Heart right ventricle (tissue), 16 donors: ENCODE data around the gene WDR1. TPM values are rescaled to one million over a fixed set of nuclear protein-coding genes. Genes with fewer than 3 reads are reported as not detected.
A peak's percentile ranks its signal among the peaks of the same experiment; 100 is the strongest.

ENCODE experiments used
- ATAC-seq, 8 donors: fragments of 200-7000 bp; cut with Tn5 transposase; one replicate each; pipeline ENCODE4 v1.9.1; 2020; ENCODE audit warnings: mild to moderate bottlenecking in 8 of 8, moderate library complexity in 8 of 8, moderate number of reproducible peaks in 1 of 8
- DNase-seq, 2 donors: peaks; one replicate each; pipeline ENCODE4 v3.0.0-alpha.2; 2020
- H3K27ac ChIP-seq, 10 donors: fragments of 200-600 bp; sonication (generic) in 2 of 10; one replicate each; pipeline versions ENCODE4 v1.5.0 to v1.8.0; 2020 to 2022; ENCODE audit warnings: mild to moderate bottlenecking in 3 of 10
- H3K27me3 ChIP-seq, 7 donors: fragments of 200-600 bp; one replicate each; pipeline ENCODE4 v1.8.0; 2021 to 2022; ENCODE audit warnings: mild to moderate bottlenecking in 2 of 7
- H3K36me3 ChIP-seq, 9 donors: fragments of 200-600 bp; sonication (generic) in 1 of 9; one replicate each; pipeline versions ENCODE4 v1.5.0 to v1.8.0; 2020 to 2022; ENCODE audit warnings: mild to moderate bottlenecking in 2 of 9
- H3K4me1 ChIP-seq, 9 donors: fragments of 200-600 bp; sonication (generic) in 1 of 9; one replicate each; pipeline versions ENCODE4 v1.5.0 to v1.8.0; 2020 to 2022; ENCODE audit warnings: mild to moderate bottlenecking in 4 of 9
- H3K4me3 ChIP-seq, 10 donors: fragments of 200-600 bp; sonication (generic) in 2 of 10; one replicate each; pipeline versions ENCODE4 v1.5.0 to v1.8.0; 2020 to 2022; ENCODE audit warnings: mild to moderate bottlenecking in 7 of 10, moderate library complexity in 2 of 10
- H3K9me3 ChIP-seq, 11 donors: fragments of 200-600 bp in 10 of 11; sonication (generic) in 2 of 11; one replicate each; pipeline versions ENCODE4 v1.5.0 to v1.8.0; 2013 to 2022; ENCODE audit warnings: mild to moderate bottlenecking in 2 of 11, control low read depth in 1 of 11, moderate library complexity in 1 of 11
- WGBS, 2 donors: extraction: QIAGEN DNeasy Blood & Tissue Kit; methylation state at CpG; one replicate each; pipeline ENCODE4 v1.1.7; 2013; ENCODE audit warnings: inconsistent platforms in 1 of 2; 5-methylcytosine and 5-hydroxymethylcytosine counted together
- intact Hi-C, 10 donors: fragments of 100-400 bp; cut with DNase I; formaldehyde crosslinking; loops; one replicate each; pipeline versions ENCODE4 v1.11.1 to v1.14.2; 2022
- polyA plus RNA-seq, 2 donors: library from polyadenylated mRNA; stranded (reverse); fragments of 200-250 nt; gene quantifications; one replicate each; pipeline ENCODE4 v1.2.3, GENCODE V29; 2013
- total RNA-seq, 10 donors: library from RNA; stranded (reverse); fragmentation: NEBNext Ultra II Directional in 3 of 10; extraction: Animal tissue kit (Norgen Biotek cat#: 25700) in 3 of 10; gene quantifications; one replicate each; pipeline versions ENCODE4 v1.2.1 to v1.2.4, GENCODE V29; 2021 to 2023
- TF ChIP-seq, protein P1 (sequence below), 9 donors: fragments of 200-600 bp; sonication (generic) in 2 of 9; IDR thresholded peaks; one replicate each; pipeline versions ENCODE4 v1.5.0 to v1.8.0; 2021 to 2022; ENCODE audit warnings: antibody characterized with exemption in 9 of 9, mild to moderate bottlenecking in 5 of 9, moderate library complexity in 1 of 9
- donor health status: Arrhythmogenic right ventricular cardiomyopathy.
- donor health status: ischemic (EF 13 %, LVEDD 7.1; RV severe dilation, severe dysfunction).
- donor health status: healthy with polysubstance abuse.
- donor health status: DM: no; HTN: yes; CAD: no.
- donor health status: DM: no; HTN: no; CAD: no.
- donor health status: ischemic (EF 25% LVEDD 6.9; RV normal size, moderate dysfunction).
- donor health status: ischemic (EF 25% LVEDD 5.7; RV mildly dilated, moderate dysfunction).
- donor health status: healthy.
- donor health status: DM: yes; HTN: yes; CAD: no.
- donor health status: Ischemic cardiomyopathy.
- donor health status: ischemic (EF 35%, LVEDD 5.7; RV mildly dilated, moderate dysfunction).
- donor health status: nonischemic (EF 11% LVEDD 7.7; RV severe dilation, severe dysfunction).
- donor health status: DM: yes; HTN: yes; CAD: no.
- donor health status: PGD.
- donor health status: ischemic (EF 29% LVEDD 5.4; RV normal size, mild dysfunction).
- donor health status: nonischemic (EF 23%, LVEDD 6.1; RV moderate dilation, normal function).

The WDR1 gene
- total and polyA plus RNA-seq, 12 donors: 51.9 to 302 (median 177) TPM

DNA sequence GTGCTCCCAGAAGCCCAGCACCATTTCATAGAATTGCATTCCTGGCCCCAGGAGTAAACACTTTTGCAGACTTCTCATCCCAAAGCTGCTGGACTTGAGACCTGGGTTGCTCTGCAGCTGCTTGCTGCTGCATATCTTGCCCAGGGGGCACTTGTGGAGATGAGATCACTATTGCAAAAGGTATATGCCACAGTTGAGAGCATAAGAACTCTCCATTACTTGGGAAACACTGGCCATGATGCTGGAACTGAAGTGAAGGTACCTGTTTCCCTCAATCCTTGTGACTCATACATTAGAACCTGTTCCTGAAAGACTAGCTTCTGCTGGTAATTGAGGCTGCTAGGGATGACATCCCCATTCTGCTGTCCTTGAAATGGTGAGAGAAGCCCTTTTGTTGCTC, 43.1 kb upstream of the WDR1 start:
- Histone ChIP-seq H3K4me3 (no peak overlapping the region), H3K36me3 (no peaks in the 10 kb centered on the region), H3K9me3 (no peaks in the 10 kb centered on the region), H3K27ac (no peak overlapping the region), H3K27me3 (peaks cover 0 to 3% (median 0%) of the 10 kb centered on the region in 7 donors), H3K4me1 (peaks cover 0 to 14% (median 0%) of the 10 kb centered on the region in 9 donors)
- intact Hi-C loops: loop anchor here (1.0 to 5.0 kb wide), 5 partner anchors 243 to 389 kb away; no protein-coding TSS in a partner anchor
- ATAC-seq (no peak), DNase-seq (no peak)
- TF ChIP-seq, protein P1, sequence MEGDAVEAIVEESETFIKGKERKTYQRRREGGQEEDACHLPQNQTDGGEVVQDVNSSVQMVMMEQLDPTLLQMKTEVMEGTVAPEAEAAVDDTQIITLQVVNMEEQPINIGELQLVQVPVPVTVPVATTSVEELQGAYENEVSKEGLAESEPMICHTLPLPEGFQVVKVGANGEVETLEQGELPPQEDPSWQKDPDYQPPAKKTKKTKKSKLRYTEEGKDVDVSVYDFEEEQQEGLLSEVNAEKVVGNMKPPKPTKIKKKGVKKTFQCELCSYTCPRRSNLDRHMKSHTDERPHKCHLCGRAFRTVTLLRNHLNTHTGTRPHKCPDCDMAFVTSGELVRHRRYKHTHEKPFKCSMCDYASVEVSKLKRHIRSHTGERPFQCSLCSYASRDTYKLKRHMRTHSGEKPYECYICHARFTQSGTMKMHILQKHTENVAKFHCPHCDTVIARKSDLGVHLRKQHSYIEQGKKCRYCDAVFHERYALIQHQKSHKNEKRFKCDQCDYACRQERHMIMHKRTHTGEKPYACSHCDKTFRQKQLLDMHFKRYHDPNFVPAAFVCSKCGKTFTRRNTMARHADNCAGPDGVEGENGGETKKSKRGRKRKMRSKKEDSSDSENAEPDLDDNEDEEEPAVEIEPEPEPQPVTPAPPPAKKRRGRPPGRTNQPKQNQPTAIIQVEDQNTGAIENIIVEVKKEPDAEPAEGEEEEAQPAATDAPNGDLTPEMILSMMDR (IDR thresholded peaks at IDR 0.05): no peak

DNA sequence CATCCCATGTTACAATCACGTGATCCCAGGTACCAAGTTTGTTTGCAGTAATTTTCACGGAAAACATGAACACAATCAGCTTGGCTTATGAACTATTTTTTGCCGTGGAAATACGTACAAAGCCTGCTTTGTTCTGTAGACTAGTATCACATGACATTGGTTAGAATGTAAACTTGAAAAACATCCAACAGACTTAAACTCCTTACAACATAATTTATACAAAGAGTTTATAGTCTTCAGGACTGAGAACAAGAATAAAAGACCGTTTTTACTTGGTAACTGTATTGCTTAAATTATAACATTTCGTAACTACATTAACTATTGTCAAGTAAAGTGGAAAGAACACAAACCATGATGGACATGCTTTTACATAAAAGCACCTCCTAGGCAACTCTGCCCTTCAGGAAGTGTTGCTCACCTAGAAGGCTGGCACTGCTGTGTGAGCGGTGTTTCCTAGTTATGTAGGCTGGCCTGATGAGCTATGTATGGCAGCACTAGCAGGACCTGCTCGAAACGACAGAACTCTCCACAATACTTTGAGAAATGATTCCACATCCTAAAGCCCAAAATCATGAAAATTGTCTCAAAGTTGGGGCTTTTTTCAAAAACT, 41.8 kb upstream of the WDR1 start:
- no peaks in the 10 kb centered on the region for H3K36me3 ChIP-seq
- intact Hi-C loops: loop anchor here in 6 of 10 donors (2.0 to 5.0 kb wide), 3 partner anchors 244 to 390 kb away; no protein-coding TSS in a partner anchor
- TF ChIP-seq, protein P1 (IDR thresholded peaks at IDR 0.05): no peak
- H3K27ac ChIP-seq: no peak overlapping the region
- DNase-seq (no peak), ATAC-seq (no peak)
- peaks cover 0 to 8% (median 0%) of the 10 kb centered on the region in 9 donors for H3K4me1 ChIP-seq
- H3K27me3 ChIP-seq: no peaks in the 10 kb centered on the region
- no peak overlapping the region for H3K4me3 ChIP-seq
- 65 to 71% methylated on average over 9 of the region's 9 CpGs for whole genome bisulfite sequencing, 2 donors
- H3K9me3 ChIP-seq: no peaks in the 10 kb centered on the region

DNA sequence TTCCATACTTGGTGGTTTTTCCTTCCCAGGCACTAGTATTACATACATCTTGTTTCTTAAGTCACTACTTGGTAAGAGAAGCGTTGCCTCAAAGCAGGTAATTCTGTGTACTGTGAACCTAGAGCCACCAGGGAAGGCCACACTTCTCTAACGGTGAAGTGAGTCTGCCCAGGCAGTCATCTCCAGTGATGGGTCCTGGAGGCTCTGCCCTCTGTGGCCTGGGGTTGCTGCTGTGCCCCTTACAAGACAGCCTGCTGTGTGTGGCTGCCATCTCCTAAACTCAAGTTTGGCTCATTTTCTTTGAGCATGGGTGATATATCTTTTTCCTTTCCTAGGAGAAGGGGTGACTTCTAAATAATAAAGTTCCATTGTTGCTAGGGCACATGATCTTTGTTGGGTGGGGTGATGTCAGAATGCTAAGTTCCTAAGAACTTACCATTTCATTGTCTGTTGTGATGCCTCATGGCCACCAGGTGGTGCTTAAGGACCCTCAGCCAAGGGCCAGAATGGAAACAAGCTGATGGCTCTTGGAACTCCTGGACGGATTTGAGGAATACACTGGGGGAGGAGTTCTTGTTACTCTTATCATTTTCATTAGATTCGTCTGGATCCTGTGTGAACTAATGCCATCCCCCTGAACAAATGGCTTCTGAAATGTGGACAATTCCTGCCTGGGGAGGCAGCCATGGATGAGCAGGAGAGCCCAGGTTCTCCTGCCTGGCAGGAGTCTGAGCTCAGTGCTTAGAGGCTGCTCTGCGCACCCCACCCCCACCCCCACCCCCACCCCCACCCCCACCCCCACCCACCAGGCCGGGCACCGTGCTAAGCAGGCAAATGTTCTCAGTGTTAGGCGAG, 41.1 kb upstream of the WDR1 start:
- Histone ChIP-seq H3K36me3 (no peaks in the 10 kb centered on the region), H3K4me3 (no peak overlapping the region), H3K27ac (no peak overlapping the region), H3K9me3 (no peaks in the 10 kb centered on the region), H3K4me1 (peaks cover 0 to 8% (median 0%) of the 10 kb centered on the region in 9 donors), H3K27me3 (no peaks in the 10 kb centered on the region)
- TF ChIP-seq, protein P1 (IDR thresholded peaks at IDR 0.05): peak; percentile 69 to 87 (median 80)
- WGBS, 2 donors: 28 to 36% methylated on average over 8 of the region's 8 CpGs
- ATAC-seq (peak; percentile 57 to 82 (median 68)), DNase-seq (peak in 1 of 2 donors; percentile 46)
- intact Hi-C loops: loop anchor here in 7 of 10 donors (2.0 to 5.0 kb wide), 3 partner anchors 245 to 391 kb away; no protein-coding TSS in a partner anchor

DNA sequence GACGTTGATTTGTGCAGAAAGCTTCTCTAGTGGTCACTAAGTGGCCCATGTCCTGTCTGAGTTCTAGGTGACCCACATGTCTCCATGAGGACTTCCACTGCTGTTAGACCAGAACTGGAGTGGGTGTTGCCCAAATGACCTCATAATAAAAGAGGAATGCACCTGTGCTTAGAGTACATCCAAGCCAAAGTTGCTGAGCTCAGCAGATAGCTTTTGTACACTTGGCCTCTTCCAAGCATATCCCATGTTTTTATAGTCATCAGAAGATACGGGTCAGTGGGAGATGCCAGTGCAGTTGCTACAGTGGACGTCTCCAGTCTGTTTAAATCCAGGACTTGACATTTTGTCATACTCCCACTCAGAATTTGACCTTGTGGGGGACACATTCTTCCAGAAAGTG, 37.6 kb upstream of the WDR1 start:
- H3K36me3 ChIP-seq: no peaks in the 10 kb centered on the region
- no peak overlapping the region for H3K4me3 ChIP-seq
- intact Hi-C loops: no loop called here
- H3K9me3 ChIP-seq: no peaks in the 10 kb centered on the region
- WGBS, 2 donors: 85 to 90% methylated on average over 3 of the region's 3 CpGs
- no peak for ATAC-seq
- no peaks in the 10 kb centered on the region for H3K27me3 ChIP-seq
- peaks cover 0 to 5% (median 0%) of the 10 kb centered on the region in 9 donors for H3K4me1 ChIP-seq
- DNase-seq: no peak
- H3K27ac ChIP-seq: no peak overlapping the region
- TF ChIP-seq, protein P1 (IDR thresholded peaks at IDR 0.05): no peak
